HG03575 (cell line): ENCODE data around the gene MFSD12.

Experiments used
- ATAC-seq: cut with Tn5 transposase; IDR thresholded peaks from one replicate; pipeline ENCODE4 v1.9.1; 2021; ENCODE audit not compliant: unreplicated experiment, insufficient number of reproducible peaks, low FRiP score; ENCODE audit errors: extremely low read depth

Gene MFSD12

GRCh38 chr19:3528539-3529211 is 28.7 kb downstream of the MFSD12 start:
- ATAC-seq = no peak

- no peak for ATAC-seq
These were observed 29.3 kb downstream of the MFSD12 start for GRCh38 chr19:3528080-3528479.

- ATAC-seq = no peak
These were observed 30.0 kb downstream of the MFSD12 start for GRCh38 chr19:3527238-3527910.

GRCh38 chr19:3526507-3527237 is 30.7 kb downstream of the MFSD12 start:
- ATAC-seq = no peak

GRCh38 chr19:3524904-3525451 is 32.4 kb downstream of the MFSD12 start:
- ATAC-seq = no peak

- ATAC-seq = no peak
These were observed 33.1 kb downstream of the MFSD12 start for GRCh38 chr19:3524078-3524842.

GRCh38 chr19:3523361-3524077 is 33.9 kb downstream of the MFSD12 start:
- no peak for ATAC-seq

- ATAC-seq = no peak
These were observed 34.7 kb downstream of the MFSD12 start for GRCh38 chr19:3522421-3523360.

- no peak for ATAC-seq
These were observed 36.3 kb downstream of the MFSD12 start for GRCh38 chr19:3521104-3521445.

- ATAC-seq = no peak
These were observed 37.0 kb downstream of the MFSD12 start for GRCh38 chr19:3520166-3521103.

GRCh38 chr19:3519126-3519525 is 38.3 kb downstream of the MFSD12 start:
- ATAC-seq = no peak

- ATAC-seq = no peak
These were observed 38.7 kb downstream of the MFSD12 start for GRCh38 chr19:3518659-3519058.

- ATAC-seq = no peak
These were observed 39.1 kb downstream of the MFSD12 start for GRCh38 chr19:3518255-3518654.

GRCh38 chr19:3517638-3518037 is 39.7 kb downstream of the MFSD12 start:
- ATAC-seq = no peak

GRCh38 chr19:3516675-3517207 is 40.6 kb downstream of the MFSD12 start:
- ATAC-seq = no peak

GRCh38 chr19:3515891-3516422 is 41.4 kb downstream of the MFSD12 start:
- ATAC-seq = no peak
